Neutrophil (primary cell): ENCODE results near the gene ABTB2.

Experiments
- H3K27ac ChIP-seq: fragments of 200-600 bp; sonication (generic); 2 replicates; pipeline ENCODE4 v1.5.1; 2016; ENCODE audit warnings: mild to moderate bottlenecking, moderate library complexity
- H3K27me3 ChIP-seq: fragments of 200-600 bp; sonication (generic); 2 replicates; pipeline ENCODE4 v1.6.0; 2016; ENCODE audit warnings: mild to moderate bottlenecking
- H3K36me3 ChIP-seq: fragments of 200-600 bp; sonication (generic); 2 replicates; pipeline ENCODE4 v1.5.1; 2017
- H3K4me1 ChIP-seq, 2 experiments: fragments of 200-600 bp in 1 of 2; sonication (generic) in 1 of 2; 1 replicate in 1 of 2; 2 replicates in 1 of 2; pipeline versions ENCODE4 v1.5.1 to v1.6.1; 2013 to 2016; ENCODE audit warnings: low read depth in 1 of 2, low read length in 1 of 2, mild to moderate bottlenecking in 1 of 2, moderate library complexity in 1 of 2; ENCODE audit not compliant: control insufficient read depth in 1 of 2, insufficient read depth in 1 of 2
- H3K4me3 ChIP-seq, 2 experiments: fragments of 200-600 bp in 1 of 2; sonication (generic) in 1 of 2; 1 replicate in 1 of 2; 2 replicates in 1 of 2; pipeline ENCODE4 v1.5.1; 2013 to 2016; ENCODE audit warnings: low read depth in 1 of 2, low read length in 1 of 2, mild to moderate bottlenecking in 1 of 2, moderate library complexity in 1 of 2
- H3K9me3 ChIP-seq: fragments of 200-600 bp; sonication (generic); 2 replicates; pipeline ENCODE4 v1.5.1; 2016
- TF ChIP-seq, protein P1 (sequence below): fragments of 200-600 bp; sonication (generic); IDR thresholded peaks from 2 replicates; pipeline ENCODE4 v1.5.1; 2016; ENCODE audit warnings: antibody characterized with exemption

ABTB2 gene

DNA sequence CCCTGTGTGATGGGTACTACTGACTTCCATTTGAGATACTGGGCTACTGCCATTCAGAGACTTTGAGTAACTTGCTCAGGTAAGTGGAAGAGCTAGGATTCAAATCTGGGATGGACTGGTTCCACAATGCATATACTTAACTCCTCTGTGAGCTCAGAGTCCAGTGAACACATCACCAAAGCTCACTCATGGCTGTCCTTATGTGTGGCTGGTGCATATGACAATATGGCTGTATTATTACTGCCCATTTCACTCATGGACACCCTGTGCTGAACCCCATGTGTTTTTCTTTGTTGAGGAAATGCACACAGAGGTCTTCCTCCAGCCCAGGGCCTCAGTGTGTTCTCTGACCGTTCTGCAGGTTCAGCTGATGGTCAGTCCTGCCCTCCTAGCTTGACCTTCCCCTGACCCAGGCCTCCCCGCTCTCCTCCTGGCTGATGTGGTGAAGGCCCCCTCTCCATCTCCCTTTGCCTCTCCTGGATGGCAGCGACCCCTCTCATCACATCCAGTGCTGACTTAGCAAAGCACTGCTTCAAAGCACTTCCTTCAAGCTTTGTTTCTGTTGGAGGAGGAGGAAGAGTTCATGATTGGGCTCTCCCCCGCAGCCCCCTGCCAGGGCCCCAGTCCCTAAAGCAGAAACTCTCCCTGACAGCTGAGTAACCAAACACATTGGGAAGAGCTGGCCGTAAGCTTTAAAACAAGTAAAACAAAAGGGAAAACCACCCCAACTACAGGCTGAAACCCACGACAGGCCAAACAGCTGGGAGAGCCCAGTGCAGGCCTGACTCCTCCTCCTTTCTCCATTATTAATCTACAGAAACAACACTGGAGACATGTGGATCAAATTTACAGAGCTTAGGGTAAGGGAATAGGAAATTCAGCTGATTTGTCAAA is 151.2 kb downstream of the ABTB2 start:
- no peak overlapping the region for H3K4me3 ChIP-seq
- no peaks in the 10 kb centered on the region for H3K36me3 ChIP-seq
- peaks cover 32% of the 10 kb centered on the region in 2 experiments for H3K4me1 ChIP-seq
- H3K9me3 ChIP-seq: no peaks in the 10 kb centered on the region
- H3K27me3 ChIP-seq: peaks cover 34% of the 10 kb centered on the region
- H3K27ac ChIP-seq: no peak overlapping the region
- TF ChIP-seq, protein P1, sequence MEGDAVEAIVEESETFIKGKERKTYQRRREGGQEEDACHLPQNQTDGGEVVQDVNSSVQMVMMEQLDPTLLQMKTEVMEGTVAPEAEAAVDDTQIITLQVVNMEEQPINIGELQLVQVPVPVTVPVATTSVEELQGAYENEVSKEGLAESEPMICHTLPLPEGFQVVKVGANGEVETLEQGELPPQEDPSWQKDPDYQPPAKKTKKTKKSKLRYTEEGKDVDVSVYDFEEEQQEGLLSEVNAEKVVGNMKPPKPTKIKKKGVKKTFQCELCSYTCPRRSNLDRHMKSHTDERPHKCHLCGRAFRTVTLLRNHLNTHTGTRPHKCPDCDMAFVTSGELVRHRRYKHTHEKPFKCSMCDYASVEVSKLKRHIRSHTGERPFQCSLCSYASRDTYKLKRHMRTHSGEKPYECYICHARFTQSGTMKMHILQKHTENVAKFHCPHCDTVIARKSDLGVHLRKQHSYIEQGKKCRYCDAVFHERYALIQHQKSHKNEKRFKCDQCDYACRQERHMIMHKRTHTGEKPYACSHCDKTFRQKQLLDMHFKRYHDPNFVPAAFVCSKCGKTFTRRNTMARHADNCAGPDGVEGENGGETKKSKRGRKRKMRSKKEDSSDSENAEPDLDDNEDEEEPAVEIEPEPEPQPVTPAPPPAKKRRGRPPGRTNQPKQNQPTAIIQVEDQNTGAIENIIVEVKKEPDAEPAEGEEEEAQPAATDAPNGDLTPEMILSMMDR: no peak

DNA sequence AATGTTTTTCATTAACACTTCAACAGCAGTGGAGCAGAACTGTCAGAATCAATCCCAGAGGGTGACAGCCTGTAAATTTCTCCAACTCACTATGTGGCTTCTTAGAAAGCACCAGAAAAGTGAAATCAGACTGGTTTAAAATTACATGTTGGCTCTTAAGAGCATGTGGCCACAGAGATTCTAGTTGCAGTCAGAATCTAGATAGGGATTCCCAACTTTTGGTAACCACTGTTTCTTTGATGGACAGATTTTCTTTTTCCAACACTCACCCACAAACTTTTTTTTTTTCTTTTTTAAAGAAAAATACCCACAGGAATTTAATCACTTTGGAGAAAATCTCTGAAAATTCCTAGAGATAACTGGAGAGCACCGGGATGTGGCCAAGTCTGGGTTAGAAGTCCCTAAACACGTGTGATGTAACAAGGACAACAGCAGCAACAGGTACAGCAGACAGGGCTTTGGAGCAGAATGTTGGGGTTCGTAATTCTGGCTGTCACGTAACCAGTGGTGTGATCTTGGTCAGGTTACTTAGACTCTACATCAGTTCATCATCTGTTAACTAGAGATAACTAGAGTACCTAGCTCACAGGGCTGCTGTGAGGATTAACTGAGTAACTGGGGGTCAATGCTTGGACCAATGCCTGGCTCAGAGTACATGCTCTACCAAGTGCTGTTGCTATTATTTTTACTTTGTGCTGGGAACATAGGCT is 152.3 kb downstream of the ABTB2 start:
- Histone ChIP-seq H3K27ac (no peak overlapping the region), H3K4me3 (no peak overlapping the region)
- TF ChIP-seq, protein P1: no peak

DNA sequence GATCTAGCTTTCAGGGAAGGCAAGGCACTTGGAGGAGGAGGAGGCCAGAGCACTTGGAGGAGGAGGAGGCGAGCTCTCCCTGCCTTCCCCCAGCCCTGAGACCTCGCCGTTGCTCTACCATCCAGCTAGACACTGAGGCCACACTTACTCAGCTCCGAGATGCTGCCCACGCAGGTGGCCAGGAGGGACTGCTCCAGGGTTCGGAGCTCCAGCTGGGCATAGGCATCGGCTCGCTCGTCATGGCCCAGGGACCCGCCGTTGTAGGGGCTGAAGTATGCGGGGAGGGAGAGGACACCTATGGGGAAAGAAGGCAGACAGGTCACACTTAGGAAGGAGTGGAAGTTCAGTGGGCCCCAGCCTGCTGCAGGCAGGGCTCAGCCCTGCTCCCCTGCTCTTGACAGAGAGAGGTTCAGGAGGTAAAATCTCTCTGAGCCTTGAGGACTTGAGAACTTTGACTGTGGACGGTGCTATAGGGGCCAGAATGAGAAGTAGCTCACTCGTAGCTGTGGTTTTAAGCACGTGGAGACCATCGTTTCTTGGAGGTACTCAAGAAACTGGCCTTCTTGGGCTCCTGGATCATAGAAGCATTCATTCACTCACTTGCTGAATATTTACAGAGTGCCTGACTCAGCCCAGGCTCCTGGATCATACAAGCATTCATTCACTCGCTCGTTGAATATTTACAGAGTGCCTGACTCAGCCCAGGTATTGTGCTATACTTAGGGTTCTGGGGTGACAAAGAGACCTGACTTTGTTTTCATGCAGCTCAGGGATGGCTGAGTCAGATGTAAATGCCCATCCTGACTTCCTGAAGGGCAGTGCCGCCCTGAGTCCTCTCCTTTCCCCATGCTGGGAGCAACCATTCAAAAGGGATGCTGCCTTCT is 153.2 kb downstream of the ABTB2 start:
- Histone ChIP-seq H3K27me3 (peaks cover 30% of the 10 kb centered on the region), H3K36me3 (no peaks in the 10 kb centered on the region), H3K27ac (no peak overlapping the region), H3K9me3 (no peaks in the 10 kb centered on the region), H3K4me1 (peaks cover 32% of the 10 kb centered on the region in 2 experiments), H3K4me3 (no peak overlapping the region)
- TF ChIP-seq, protein P1: no peak

More for the DNA sequence above, 152.3 kb downstream of the ABTB2 start:
- Histone ChIP-seq H3K9me3 (no peaks in the 10 kb centered on the region), H3K4me1 (peaks cover 32% of the 10 kb centered on the region in 2 experiments), H3K27me3 (peaks cover 30% of the 10 kb centered on the region), H3K36me3 (no peaks in the 10 kb centered on the region)

DNA sequence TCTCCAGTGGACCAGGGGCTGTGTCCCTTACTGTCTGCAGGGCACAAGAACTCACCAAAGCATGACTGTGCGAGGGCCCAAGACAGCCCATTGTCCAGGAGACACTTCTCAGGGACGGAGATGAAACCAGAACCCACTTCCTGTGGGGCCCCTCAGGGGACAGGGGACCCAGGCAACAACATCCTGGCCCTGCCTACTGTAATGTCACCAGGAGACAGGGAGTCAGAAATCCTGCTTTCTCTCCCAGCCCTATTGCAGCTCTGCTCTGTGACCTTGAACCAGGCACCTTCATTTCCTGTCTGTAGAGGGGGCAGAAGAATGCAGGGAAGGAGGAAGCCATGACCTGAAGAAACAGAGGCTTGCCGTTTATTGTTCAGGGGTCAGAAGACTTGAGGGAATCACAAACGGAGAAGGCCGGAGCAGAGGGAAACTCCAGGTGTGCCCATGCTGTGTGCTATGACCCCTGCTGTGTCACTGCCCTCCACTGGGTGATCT is 154.4 kb downstream of the ABTB2 start:
- TF ChIP-seq, protein P1: no peak
- Histone ChIP-seq H3K4me3 (no peak overlapping the region), H3K36me3 (no peaks in the 10 kb centered on the region), H3K27ac (no peak overlapping the region), H3K27me3 (peaks cover 30% of the 10 kb centered on the region), H3K4me1 (peaks cover 23 to 27% of the 10 kb centered on the region in 2 experiments), H3K9me3 (no peaks in the 10 kb centered on the region)

DNA sequence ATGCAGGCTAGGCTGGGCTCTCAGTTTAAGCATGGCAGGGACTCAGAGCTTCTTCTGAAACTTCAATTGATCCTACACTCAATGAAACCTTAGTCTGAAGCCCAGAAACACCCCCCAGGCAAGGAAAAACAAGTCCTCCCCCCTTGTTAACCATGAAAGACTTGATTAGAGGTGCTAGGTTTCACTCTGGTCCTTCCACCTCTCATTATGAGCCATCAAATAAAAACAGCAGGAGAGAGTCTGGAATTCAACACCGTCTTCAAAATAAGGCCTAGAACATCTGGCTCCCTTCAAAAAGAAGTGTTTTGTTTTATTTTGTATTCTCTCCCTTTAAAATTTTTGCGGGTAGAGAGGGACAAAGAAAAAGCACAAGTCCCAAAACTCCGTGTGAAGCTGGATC is 156.7 kb downstream of the ABTB2 start:
- Histone ChIP-seq H3K27me3 (peaks cover 24% of the 10 kb centered on the region), H3K4me1 (peaks cover 5 to 7% of the 10 kb centered on the region in 2 experiments)

More for the DNA sequence above, 156.7 kb downstream of the ABTB2 start:
- no peaks in the 10 kb centered on the region for H3K9me3 ChIP-seq
- no peak overlapping the region for H3K27ac ChIP-seq
- TF ChIP-seq, protein P1: no peak
- no peak overlapping the region for H3K4me3 ChIP-seq
- H3K36me3 ChIP-seq: peaks cover 12% of the 10 kb centered on the region
